ENCODE measurements around the gene FGD4.

The FGD4 gene

GRCh38 chr12:32398181-32398580, 1.2 kb upstream of the FGD4 start:
- ATAC-seq (ENCODE audit: insufficient read depth, low read depth) (no peak), DNase-seq (no peak)
- Histone ChIP-seq H3K9me3 (ENCODE audit: insufficient read depth, low read length, severe bottlenecking) (no peaks in the 10 kb centered on the region), H3K9ac (ENCODE audit: low read depth, low read length) (no peak overlapping the region), H3K4me3 (ENCODE audit: low read depth in 1 of 2, low read length in 2 of 2) (no peak overlapping the region), H3K36me3 (ENCODE audit: insufficient read depth, low read length) (no peaks in the 10 kb centered on the region), H3K27me3 (ENCODE audit: insufficient read depth, low read length, poor library complexity) (peaks cover 21% of the 10 kb centered on the region), H3K4me1 (ENCODE audit: insufficient read depth, low read length) (peaks cover 14% of the 10 kb centered on the region), H4K20me1 (ENCODE audit: insufficient read depth, low read length) (no peaks in the 10 kb centered on the region), H2AFZ (ENCODE audit: low read depth, low read length) (no peak overlapping the region), H3K4me2 (ENCODE audit: insufficient read depth, low read length) (no peak overlapping the region), H3K27ac (ENCODE audit: low read length) (no peak overlapping the region), H3K79me2 (ENCODE audit: insufficient read depth, low read length) (no peaks in the 10 kb centered on the region)
- TF ChIP-seq CTCF (IDR thresholded peaks at IDR 0.05; ENCODE audit: borderline replicate concordance, extremely low read depth, low read length, poor library complexity, severe bottlenecking): no peak
- no peak for TF ChIP-seq EZH2 (IDR thresholded peaks at IDR 0.05; ENCODE audit: borderline replicate concordance, low read depth, low read length, severe bottlenecking)

- no peaks in the 10 kb centered on the region for H3K79me2 ChIP-seq (ENCODE audit: insufficient read depth, low read length)
- peak overlapping the region; percentile 50 for H2AFZ ChIP-seq (ENCODE audit: low read depth, low read length)
- peaks cover 21% of the 10 kb centered on the region for H3K27me3 ChIP-seq (ENCODE audit: insufficient read depth, low read length, poor library complexity)
- H3K4me3 ChIP-seq (ENCODE audit: low read depth in 1 of 2, low read length in 2 of 2): peak overlapping the region in 1 of 2 experiments; percentile 60; a peak in 2 of 4 replicates
- peak overlapping the region; percentile 41; the same call in 1 of the 2 replicates for H3K9ac ChIP-seq (ENCODE audit: low read depth, low read length)
- H3K4me1 ChIP-seq (ENCODE audit: insufficient read depth, low read length): peaks cover 14% of the 10 kb centered on the region
- no peaks in the 10 kb centered on the region for H3K36me3 ChIP-seq (ENCODE audit: insufficient read depth, low read length)
- no peak overlapping the region for H3K27ac ChIP-seq (ENCODE audit: low read length)
- no peaks in the 10 kb centered on the region for H3K9me3 ChIP-seq (ENCODE audit: insufficient read depth, low read length, severe bottlenecking)
- ATAC-seq (ENCODE audit: insufficient read depth, low read depth) (no peak), DNase-seq (no peak)
- H3K4me2 ChIP-seq (ENCODE audit: insufficient read depth, low read length): peak overlapping the region; percentile 83
- TF ChIP-seq CTCF (IDR thresholded peaks at IDR 0.05; ENCODE audit: borderline replicate concordance, extremely low read depth, low read length, poor library complexity, severe bottlenecking) (no peak), EZH2 (IDR thresholded peaks at IDR 0.05; ENCODE audit: borderline replicate concordance, low read depth, low read length, severe bottlenecking) (no peak)
- no peaks in the 10 kb centered on the region for H4K20me1 ChIP-seq (ENCODE audit: insufficient read depth, low read length)
These were observed 465 bp upstream of the FGD4 start for GRCh38 chr12:32398816-32399369.

GRCh38 chr12:32400114-32400672, 835 bp downstream of the FGD4 start:
- peak overlapping the region; percentile 41; the same call in 1 of the 2 replicates for H3K9ac ChIP-seq (ENCODE audit: low read depth, low read length)
- no peak for TF ChIP-seq CTCF (IDR thresholded peaks at IDR 0.05; ENCODE audit: borderline replicate concordance, extremely low read depth, low read length, poor library complexity, severe bottlenecking)
- TF ChIP-seq EZH2 (IDR thresholded peaks at IDR 0.05; ENCODE audit: borderline replicate concordance, low read depth, low read length, severe bottlenecking): no peak
- peak overlapping the region; percentile 76 for H2AFZ ChIP-seq (ENCODE audit: low read depth, low read length)
- H3K4me3 ChIP-seq (ENCODE audit: low read depth in 1 of 2, low read length in 2 of 2): peak overlapping the region in 1 of 2 experiments; percentile 60; a peak in 2 of 4 replicates
- peaks cover 14% of the 10 kb centered on the region for H3K4me1 ChIP-seq (ENCODE audit: insufficient read depth, low read length)
- no peak overlapping the region for H3K27ac ChIP-seq (ENCODE audit: low read length)
- H3K27me3 ChIP-seq (ENCODE audit: insufficient read depth, low read length, poor library complexity): peaks cover 21% of the 10 kb centered on the region
- no peaks in the 10 kb centered on the region for H3K36me3 ChIP-seq (ENCODE audit: insufficient read depth, low read length)
- ATAC-seq (ENCODE audit: insufficient read depth, low read depth): no peak
- DNase-seq: no peak
- H4K20me1 ChIP-seq (ENCODE audit: insufficient read depth, low read length): no peaks in the 10 kb centered on the region
- H3K79me2 ChIP-seq (ENCODE audit: insufficient read depth, low read length): no peaks in the 10 kb centered on the region
- peak overlapping the region; percentile 83 for H3K4me2 ChIP-seq (ENCODE audit: insufficient read depth, low read length)
- H3K9me3 ChIP-seq (ENCODE audit: insufficient read depth, low read length, severe bottlenecking): no peaks in the 10 kb centered on the region
